ENCODE results near the gene AGER.

Gene AGER

DNA sequence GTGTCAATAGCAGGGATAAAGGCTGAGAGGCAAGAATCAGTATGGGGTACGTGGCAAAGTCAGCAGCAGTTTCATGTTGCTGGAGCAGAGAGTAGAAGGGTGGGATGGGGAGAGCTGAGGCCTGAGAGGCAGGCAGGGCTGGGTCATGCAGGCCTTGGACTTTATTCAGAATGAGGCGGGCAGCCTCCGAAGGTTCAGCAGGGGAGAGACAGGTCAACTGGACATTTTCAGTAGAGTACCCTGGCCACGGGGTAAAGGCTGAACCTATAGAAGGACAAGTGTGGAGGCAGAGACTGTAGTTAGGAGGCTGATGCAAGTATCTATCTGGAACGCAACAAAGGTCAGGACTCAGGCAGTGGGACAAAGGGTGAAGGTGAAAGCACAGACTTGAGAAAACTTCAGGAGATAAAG lies 26.1 kb upstream of the AGER start:
- H3K9me3 Mint-ChIP-seq = no peaks in the 10 kb centered on the region
- CTCF ChIA-PET = no interaction called here
- no peak overlapping the region for H3K4me3 Mint-ChIP-seq
- no peaks in the 10 kb centered on the region for H3K36me3 Mint-ChIP-seq
- H3K27me3 Mint-ChIP-seq = peaks cover 37% of the 10 kb centered on the region
- no peaks in the 10 kb centered on the region for H3K4me1 Mint-ChIP-seq
- DNase-seq = no peak
- no peak overlapping the region for H3K27ac Mint-ChIP-seq

DNA sequence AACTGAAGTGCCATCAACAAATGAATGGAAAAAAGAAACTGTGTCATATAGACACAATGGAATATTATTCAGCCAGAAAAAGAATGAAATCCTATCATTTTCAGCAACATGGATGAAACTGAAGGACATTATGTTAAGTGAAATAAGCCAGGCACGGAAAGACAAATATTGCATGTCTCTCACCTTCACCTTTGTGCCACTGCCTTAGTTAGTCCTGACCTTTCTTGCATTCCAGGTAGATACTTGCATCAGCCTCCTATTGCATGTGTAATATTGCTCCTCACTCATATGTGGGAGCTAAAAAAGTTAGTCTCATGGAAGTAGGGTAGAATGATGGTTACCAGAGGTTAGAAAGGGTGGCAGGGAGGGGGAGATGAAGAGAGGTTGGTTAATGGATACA lies 24.9 kb upstream of the AGER start:
- Mint-ChIP-seq H3K4me3 (no peak overlapping the region), H3K9me3 (no peaks in the 10 kb centered on the region), H3K4me1 (no peaks in the 10 kb centered on the region), H3K27ac (no peak overlapping the region), H3K36me3 (no peaks in the 10 kb centered on the region), H3K27me3 (peaks cover 43% of the 10 kb centered on the region)
- DNase-seq = no peak
- CTCF ChIA-PET = no interaction called here

DNA sequence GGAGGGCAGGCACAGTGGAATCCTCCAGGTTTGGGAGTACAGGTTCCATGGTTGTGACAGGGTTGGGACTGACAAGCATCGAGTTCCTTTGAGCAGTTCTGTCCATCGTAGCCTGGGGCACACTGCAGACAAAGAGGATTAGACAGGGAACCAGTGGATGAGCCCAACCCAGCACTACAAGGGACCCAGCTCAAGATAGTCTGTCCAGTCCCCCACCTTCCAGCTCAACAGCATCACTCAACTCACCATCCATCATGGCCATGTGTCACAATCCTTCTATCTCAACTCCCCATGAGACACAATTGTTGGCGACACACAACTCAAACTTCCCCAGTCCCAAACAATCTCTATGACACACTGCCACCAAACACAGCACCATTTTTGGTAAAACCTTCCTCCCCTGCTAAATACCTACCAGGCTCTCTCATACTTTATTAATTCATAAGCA lies 20.2 kb upstream of the AGER start:
- Mint-ChIP-seq H3K9me3 (no peaks in the 10 kb centered on the region), H3K4me3 (no peak overlapping the region)
- CTCF ChIA-PET = no interaction called here

DNA sequence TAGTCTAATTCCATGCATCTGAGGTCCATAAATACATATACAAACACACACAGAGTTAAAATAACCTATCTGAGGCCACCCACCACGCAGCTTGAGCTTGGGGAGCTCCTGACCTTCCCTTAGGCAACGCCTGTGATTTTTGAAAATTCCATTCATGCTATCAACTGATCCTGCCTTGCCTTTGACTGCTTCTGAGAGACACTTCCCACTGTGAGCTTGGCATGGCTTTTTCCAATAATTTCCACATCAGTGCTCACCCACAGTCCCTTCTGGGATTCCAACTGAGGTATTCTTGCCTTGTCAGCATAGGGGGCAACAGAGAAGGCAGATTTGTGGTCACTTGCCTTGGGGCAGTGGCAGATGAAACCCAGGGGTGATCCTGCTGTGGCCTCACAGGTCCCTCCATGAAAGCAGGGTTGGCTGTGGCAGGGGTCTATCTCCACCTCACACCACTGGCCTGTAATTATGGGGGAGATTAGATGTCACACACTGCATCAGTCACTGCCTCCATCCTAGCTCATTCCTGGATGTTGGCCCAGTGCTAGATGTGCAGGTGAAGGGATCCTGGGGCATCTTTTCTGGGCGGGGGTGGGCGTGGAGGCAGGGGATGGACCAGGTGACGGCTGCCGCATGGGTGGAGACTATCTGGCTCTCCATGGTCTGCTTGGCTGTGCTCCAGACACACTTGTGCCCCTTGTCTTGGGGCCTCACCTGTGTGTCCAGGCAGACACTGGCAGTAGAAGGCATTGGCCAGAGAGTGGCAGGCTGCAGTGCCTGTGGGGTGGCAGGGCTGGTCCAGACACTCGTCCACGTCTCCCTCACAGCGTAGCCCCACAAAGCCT lies 19.6 kb upstream of the AGER start:
- H3K4me3 Mint-ChIP-seq = no peak overlapping the region
- H3K27ac Mint-ChIP-seq = no peak overlapping the region
- H3K9me3 Mint-ChIP-seq = no peaks in the 10 kb centered on the region
- CTCF ChIA-PET = no interaction called here
- no peak for DNase-seq
- H3K27me3 Mint-ChIP-seq = peaks cover 49% of the 10 kb centered on the region
- no peaks in the 10 kb centered on the region for H3K4me1 Mint-ChIP-seq
- H3K36me3 Mint-ChIP-seq = no peaks in the 10 kb centered on the region

More for the DNA sequence above, 20.2 kb upstream of the AGER start:
- no peak for DNase-seq
- Mint-ChIP-seq H3K36me3 (no peaks in the 10 kb centered on the region), H3K27ac (no peak overlapping the region), H3K27me3 (peaks cover 46% of the 10 kb centered on the region), H3K4me1 (no peaks in the 10 kb centered on the region)

DNA sequence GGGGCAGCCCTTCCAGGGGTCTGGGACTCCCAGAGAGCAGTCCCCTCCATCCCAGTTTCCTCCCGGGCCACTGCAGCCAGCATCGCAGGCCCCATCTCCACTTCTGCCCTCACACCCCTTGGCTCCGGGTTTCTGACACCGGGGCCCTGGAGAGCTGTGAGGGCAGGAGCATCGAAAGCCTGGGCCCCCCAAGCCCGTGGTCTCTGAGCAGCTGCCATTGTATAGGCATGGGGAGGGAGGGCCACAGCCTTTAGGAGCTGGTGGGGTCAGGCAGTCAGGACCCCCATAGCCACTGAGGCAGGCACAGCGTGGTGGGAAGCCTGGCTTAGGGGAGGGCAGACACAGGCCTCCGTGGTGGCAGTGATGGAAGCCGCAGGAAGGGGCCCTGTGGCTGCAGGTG lies 18.1 kb upstream of the AGER start:
- no peaks in the 10 kb centered on the region for H3K4me1 Mint-ChIP-seq
- CTCF ChIA-PET = no interaction called here
- H3K9me3 Mint-ChIP-seq = no peaks in the 10 kb centered on the region
- H3K36me3 Mint-ChIP-seq = no peaks in the 10 kb centered on the region
- peak; percentile 14 for DNase-seq
- H3K27ac Mint-ChIP-seq = no peak overlapping the region
- peaks cover 46% of the 10 kb centered on the region for H3K27me3 Mint-ChIP-seq
- no peak overlapping the region for H3K4me3 Mint-ChIP-seq

DNA sequence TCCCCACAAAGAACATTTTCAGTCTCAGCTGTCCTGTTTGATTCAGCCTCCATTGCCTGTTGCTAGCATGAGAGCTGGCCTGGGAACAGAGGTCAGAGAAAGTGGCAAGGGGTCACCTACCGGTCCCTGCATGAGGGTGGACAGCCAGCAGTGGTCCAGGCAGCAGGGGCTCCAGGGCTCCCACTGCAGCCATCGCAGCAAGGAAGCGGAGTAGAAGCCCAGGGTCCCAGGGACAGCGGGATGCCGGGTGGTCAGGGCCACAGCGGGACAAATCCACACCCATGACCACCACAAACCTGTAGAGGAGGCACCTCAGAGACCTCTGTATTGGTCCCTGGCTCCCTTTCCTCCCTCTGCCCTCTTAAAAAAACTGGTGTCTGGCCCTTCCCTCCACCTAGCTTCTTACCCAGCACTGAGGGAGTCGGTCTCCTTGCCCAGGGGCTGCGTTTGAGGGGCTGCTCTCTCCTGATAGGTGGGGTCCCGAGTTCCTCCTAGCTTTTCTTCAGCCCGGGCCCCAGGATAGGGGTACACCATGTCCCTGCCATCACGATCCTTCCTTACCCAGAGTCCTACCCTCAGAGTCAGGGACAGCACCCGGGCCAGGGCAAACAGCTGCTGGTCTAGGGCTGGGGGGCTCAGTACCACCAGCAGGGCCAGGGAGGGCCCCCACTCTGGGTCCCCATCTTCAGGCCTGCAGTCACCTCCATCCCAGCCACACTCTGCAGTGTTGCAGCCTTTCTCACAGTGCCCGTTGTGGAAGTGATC lies 16.8 kb upstream of the AGER start:
- Mint-ChIP-seq H3K9me3 (no peaks in the 10 kb centered on the region), H3K4me1 (peaks cover 7% of the 10 kb centered on the region), H3K27me3 (peaks cover 39% of the 10 kb centered on the region), H3K36me3 (no peaks in the 10 kb centered on the region), H3K27ac (no peak overlapping the region), H3K4me3 (no peak overlapping the region)
- DNase-seq = peak; percentile 14
- CTCF ChIA-PET = no interaction called here

DNA sequence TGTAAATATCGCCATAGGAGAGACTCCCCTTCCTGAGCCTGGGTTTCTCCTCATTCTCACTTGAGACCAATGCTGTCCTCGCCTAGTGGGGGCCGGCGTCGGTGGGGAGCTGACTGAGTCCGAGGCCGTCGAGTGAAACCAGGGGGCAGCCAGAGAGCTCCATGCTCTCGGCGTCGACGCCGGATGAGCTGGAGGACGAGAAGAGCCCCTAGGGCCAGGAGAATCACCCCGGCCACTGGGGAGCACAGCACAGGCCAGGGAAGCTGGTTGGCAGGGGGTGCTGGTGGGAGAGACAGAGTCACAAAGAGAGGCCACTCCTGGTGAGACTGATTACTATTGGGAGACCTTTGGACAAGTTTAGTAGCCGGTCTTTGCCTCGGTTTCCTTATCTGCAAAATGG lies 14.8 kb upstream of the AGER start:
- CTCF ChIA-PET = no interaction called here

DNA sequence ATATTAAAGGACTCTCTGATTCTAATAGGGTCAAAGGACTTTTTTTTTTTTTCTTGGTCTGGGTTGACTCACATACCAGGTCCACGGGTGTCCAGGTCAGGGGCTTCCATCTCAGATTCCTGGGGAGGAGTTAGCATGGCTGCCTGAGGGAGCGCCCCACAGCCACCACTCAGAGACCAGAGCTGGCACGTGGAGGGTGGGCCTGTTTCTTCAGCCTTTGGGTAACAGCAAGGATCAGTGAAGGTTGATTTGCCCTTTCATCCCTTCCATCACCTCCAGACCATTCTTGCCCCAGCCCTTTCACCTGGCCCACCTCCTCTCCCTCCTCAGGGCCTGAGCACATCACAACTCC lies 14.3 kb upstream of the AGER start:
- Mint-ChIP-seq H3K27ac (no peak overlapping the region), H3K4me3 (no peak overlapping the region), H3K36me3 (peaks cover 3% of the 10 kb centered on the region), H3K4me1 (peaks cover 30% of the 10 kb centered on the region), H3K9me3 (no peaks in the 10 kb centered on the region), H3K27me3 (peaks cover 20% of the 10 kb centered on the region)
- CTCF ChIA-PET = interaction anchor here (1.6 kb wide), 1 partner anchor 79 kb away, joined by 6 read pairs; no protein-coding TSS in a partner anchor
- DNase-seq = no peak

More for the DNA sequence above, 14.8 kb upstream of the AGER start:
- H3K4me3 Mint-ChIP-seq = no peak overlapping the region
- no peaks in the 10 kb centered on the region for H3K9me3 Mint-ChIP-seq
- H3K27me3 Mint-ChIP-seq = peaks cover 25% of the 10 kb centered on the region
- no peaks in the 10 kb centered on the region for H3K36me3 Mint-ChIP-seq
- no peak overlapping the region for H3K27ac Mint-ChIP-seq
- peaks cover 25% of the 10 kb centered on the region for H3K4me1 Mint-ChIP-seq
- no peak for DNase-seq

DNA sequence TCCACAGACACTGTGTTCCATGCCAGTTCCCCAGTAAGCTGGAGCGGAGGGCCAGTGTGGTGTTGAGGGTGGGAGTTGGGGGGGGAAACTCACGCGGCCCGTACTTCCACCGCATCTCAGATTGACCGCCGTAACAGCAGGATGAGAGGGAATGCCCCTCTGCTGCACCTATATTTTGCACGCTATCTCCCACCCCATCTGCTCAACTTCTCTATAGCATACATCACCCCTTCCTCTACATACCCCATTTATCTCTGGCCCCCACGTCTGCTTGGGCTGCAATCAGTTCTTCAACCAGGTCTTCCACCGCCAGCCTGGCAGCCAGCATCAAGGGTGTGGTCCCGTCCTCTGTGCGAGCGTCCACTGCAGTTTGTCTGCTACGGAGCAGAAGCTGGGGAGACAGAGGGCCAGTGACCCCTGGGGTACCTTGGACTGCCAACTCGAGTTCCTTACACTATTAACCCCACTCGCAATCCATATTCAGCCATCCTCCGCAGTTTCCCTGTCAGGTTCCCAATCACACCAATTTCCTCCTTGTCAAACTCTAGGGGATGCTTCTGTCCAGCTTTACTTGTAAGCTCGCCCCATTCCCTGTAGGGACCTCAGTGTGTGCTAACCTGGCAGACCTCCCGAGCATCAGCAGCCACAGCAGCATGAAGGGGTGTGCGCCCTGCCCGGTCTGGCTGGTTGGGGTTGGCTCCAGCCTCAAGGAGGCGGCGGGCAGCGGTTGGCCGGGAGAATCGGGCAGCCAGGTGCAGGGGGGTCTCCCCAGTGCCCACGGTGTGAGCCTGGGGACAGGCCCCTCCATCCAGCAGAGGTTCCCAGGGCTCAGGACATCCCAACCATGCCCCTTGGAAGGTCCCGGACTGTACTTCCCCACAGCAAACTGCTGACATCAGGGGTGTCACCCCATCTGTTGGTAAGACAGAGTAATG lies 12.9 kb upstream of the AGER start:
- peaks cover 14% of the 10 kb centered on the region for H3K27me3 Mint-ChIP-seq
- H3K4me3 Mint-ChIP-seq = peak overlapping the region; percentile 94
- H3K27ac Mint-ChIP-seq = peak overlapping the region; percentile 99
- CTCF ChIA-PET = interaction anchor here (1.6 kb wide), 1 partner anchor 78 kb away, joined by 6 read pairs; no protein-coding TSS in a partner anchor
- H3K4me1 Mint-ChIP-seq = peaks cover 34% of the 10 kb centered on the region
- peaks cover 10% of the 10 kb centered on the region for H3K36me3 Mint-ChIP-seq
- DNase-seq = no peak
- H3K9me3 Mint-ChIP-seq = no peaks in the 10 kb centered on the region

DNA sequence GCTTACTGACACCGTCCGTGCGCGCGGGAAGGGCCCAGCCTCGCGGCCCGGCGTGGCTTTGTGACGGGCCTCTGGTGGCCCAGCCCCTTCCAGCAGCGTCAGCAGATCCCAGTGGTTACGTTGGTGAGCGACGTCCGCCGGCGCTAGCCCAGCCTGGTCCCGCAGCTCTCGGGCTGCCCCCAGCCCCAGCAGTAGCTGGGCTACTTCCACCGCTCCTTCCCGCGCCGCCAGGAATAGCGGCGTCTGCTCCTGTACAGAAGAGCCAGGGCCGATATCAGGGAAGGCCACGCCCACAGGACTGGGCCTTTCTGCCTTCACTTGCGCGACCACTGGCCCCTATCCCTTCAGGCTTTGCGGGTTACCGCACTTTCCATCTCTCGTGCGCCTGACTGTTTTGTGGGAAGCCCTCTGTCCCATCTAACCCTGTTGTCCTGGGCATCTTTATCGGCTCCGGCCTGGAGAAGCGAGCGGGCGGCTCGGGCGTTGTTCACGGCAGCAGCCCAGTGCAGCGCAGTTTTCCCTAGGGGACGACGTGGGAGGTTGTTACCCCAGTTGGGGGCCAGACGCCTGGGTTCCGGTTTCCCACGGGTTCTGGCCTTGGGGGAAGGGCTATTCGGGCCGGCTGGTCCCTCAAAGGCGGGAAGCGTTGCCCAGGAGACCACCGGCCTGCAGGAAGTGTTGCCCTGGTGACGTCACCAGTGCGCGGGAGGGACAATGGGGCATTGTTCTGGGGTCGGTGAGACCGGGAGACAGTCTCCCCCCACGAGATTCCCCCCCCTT lies 12.0 kb upstream of the AGER start:
- DNase-seq = peak; percentile 81
- CTCF ChIA-PET = interaction anchor here (0.5 to 1.6 kb wide), 14 partner anchors 17 to 400 kb away, joined by 3 to 9 read pairs (median 3); partner anchors contain the start of genes RNF5 and VARS1
- peaks cover 11% of the 10 kb centered on the region for H3K27me3 Mint-ChIP-seq
- peaks cover 19% of the 10 kb centered on the region for H3K36me3 Mint-ChIP-seq
- H3K9me3 Mint-ChIP-seq = no peaks in the 10 kb centered on the region
- peaks cover 34% of the 10 kb centered on the region for H3K4me1 Mint-ChIP-seq
- peak overlapping the region; percentile 99 for H3K27ac Mint-ChIP-seq
- peak overlapping the region; percentile 94 for H3K4me3 Mint-ChIP-seq

DNA sequence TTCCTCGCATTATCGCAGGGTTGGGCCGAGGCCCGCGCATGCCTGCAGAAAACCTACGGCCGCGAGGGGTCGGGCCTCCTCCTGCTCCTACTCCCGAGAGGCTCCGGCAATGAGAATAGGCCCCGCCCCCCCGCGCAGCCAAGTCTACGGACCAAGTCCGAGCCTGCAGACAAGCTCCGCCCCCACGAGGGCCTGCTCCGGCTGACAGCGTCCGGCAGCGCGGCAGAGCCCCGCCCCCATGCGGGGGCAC lies 11.5 kb upstream of the AGER start:
- CTCF ChIA-PET = interaction anchor here (0.5 to 1.6 kb wide), 15 partner anchors 17 to 400 kb away, joined by 3 to 9 read pairs (median 3); partner anchors contain the start of genes RNF5 and VARS1
- no peaks in the 10 kb centered on the region for H3K9me3 Mint-ChIP-seq
- peaks cover 22% of the 10 kb centered on the region for H3K36me3 Mint-ChIP-seq

DNA sequence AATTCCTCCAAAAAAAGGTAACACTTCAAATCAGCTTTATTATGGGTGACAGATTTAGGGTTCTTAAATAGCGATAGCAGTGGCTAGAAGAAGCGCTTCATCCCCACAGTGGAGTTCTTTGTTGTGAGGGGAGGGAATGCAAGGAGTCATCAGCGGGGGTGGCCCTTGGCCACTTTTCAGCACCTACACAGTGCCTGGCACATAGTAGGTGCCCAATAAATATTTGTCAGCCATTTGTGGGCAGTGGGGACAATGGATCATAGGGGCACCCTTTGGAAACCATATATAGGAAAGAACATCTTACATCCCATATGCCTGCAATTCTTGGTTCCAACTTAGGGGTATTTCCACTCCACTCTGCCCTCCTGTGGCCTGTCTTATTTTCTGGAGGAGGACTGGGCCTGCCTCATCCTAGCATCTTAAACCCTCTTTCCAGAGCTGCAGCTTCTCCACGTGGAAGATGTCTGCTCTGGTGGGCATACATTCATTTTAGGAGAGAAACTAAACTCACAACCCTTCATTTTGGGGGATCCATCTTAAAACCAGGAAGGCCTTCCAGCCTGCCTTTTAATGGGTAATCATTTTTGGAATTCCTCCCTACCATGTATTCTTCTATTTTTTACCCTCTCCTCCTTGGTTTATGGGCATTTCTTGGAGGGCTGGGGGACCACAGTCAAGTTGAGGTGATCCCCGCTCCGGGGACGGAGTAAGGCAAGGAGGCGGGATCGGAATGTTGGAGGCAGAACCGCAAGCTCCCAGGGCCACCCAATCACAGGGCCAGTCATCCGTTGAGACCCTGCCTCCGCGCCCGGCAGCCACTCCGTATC lies 11.0 kb upstream of the AGER start:
- peak; percentile 61 for DNase-seq
- H3K27ac Mint-ChIP-seq = peak overlapping the region; percentile 99
- CTCF ChIA-PET = interaction anchor here (0.6 to 1.6 kb wide), 15 partner anchors 16 to 399 kb away, joined by 3 to 9 read pairs (median 3); partner anchors contain the start of genes RNF5 and VARS1
- H3K4me3 Mint-ChIP-seq = peak overlapping the region; percentile 94
- H3K27me3 Mint-ChIP-seq = peaks cover 8% of the 10 kb centered on the region
- H3K4me1 Mint-ChIP-seq = peaks cover 34% of the 10 kb centered on the region
- no peaks in the 10 kb centered on the region for H3K9me3 Mint-ChIP-seq
- peaks cover 27% of the 10 kb centered on the region for H3K36me3 Mint-ChIP-seq

More for the DNA sequence above, 11.5 kb upstream of the AGER start:
- H3K27ac Mint-ChIP-seq = peak overlapping the region; percentile 99
- H3K4me3 Mint-ChIP-seq = peak overlapping the region; percentile 94
- DNase-seq = peak; percentile 100
- H3K27me3 Mint-ChIP-seq = peaks cover 8% of the 10 kb centered on the region
- peaks cover 34% of the 10 kb centered on the region for H3K4me1 Mint-ChIP-seq
